Mucosa of rectum (tissue), 2 donors: ENCODE data around the gene INTS7.

Source experiments
- H3K27ac ChIP-seq, 2 donors: one replicate each; pipeline ENCODE4 v1.7.0; 2013; ENCODE audit warnings: inconsistent platforms in 2 of 2, low read depth in 2 of 2, low read length in 2 of 2
- H3K27me3 ChIP-seq, 2 donors: one replicate each; pipeline ENCODE4 v1.7.0; 2013; ENCODE audit warnings: low read length in 2 of 2; ENCODE audit not compliant: control insufficient read depth in 2 of 2, insufficient read depth in 2 of 2
- H3K36me3 ChIP-seq, 2 donors: one replicate each; pipeline ENCODE4 v1.7.0; 2013; ENCODE audit warnings: low read length in 2 of 2; ENCODE audit not compliant: control insufficient read depth in 2 of 2, insufficient read depth in 2 of 2
- H3K4me1 ChIP-seq, 2 donors: one replicate each; pipeline ENCODE4 v1.7.0; 2013; ENCODE audit warnings: low read length in 2 of 2, mild to moderate bottlenecking in 1 of 2; ENCODE audit not compliant: control insufficient read depth in 2 of 2, insufficient read depth in 2 of 2
- H3K4me3 ChIP-seq, 2 donors: one replicate each; pipeline ENCODE4 v1.7.0; 2013; ENCODE audit warnings: low read length in 2 of 2
- H3K9ac ChIP-seq, 2 donors: one replicate each; pipeline ENCODE4 v1.7.0; 2013; ENCODE audit warnings: low read length in 2 of 2, low read depth in 1 of 2, mild to moderate bottlenecking in 1 of 2
- H3K9me3 ChIP-seq, 2 donors: one replicate each; pipeline ENCODE4 v1.7.0; 2013; ENCODE audit warnings: low read length in 2 of 2; ENCODE audit not compliant: control insufficient read depth in 2 of 2
- donor health status: healthy.
- donor health status: Normal muscosa, but diverticular disease.

The INTS7 gene

GRCh38 chr1:211910113-211910884 is 125.1 kb downstream of the INTS7 start:
- peaks cover 0 to 2% of the 10 kb centered on the region in 2 donors for H3K27me3 ChIP-seq
- no peaks in the 10 kb centered on the region for H3K9me3 ChIP-seq
- no peak overlapping the region for H3K9ac ChIP-seq
- H3K4me3 ChIP-seq: no peak overlapping the region
- H3K4me1 ChIP-seq: peaks cover 8 to 23% of the 10 kb centered on the region in 2 donors
- H3K36me3 ChIP-seq: no peaks in the 10 kb centered on the region
- no peak overlapping the region for H3K27ac ChIP-seq

GRCh38 chr1:211909395-211909794 is 126.0 kb downstream of the INTS7 start:
- Histone ChIP-seq H3K27me3 (peaks cover 0 to 2% of the 10 kb centered on the region in 2 donors), H3K36me3 (no peaks in the 10 kb centered on the region), H3K9ac (no peak overlapping the region), H3K4me3 (no peak overlapping the region), H3K27ac (no peak overlapping the region), H3K4me1 (peaks cover 8 to 23% of the 10 kb centered on the region in 2 donors), H3K9me3 (no peaks in the 10 kb centered on the region)

- Histone ChIP-seq H3K27ac (no peak overlapping the region), H3K4me1 (peaks cover 8 to 23% of the 10 kb centered on the region in 2 donors), H3K9me3 (no peaks in the 10 kb centered on the region), H3K9ac (no peak overlapping the region), H3K27me3 (peaks cover 0 to 2% of the 10 kb centered on the region in 2 donors), H3K4me3 (no peak overlapping the region), H3K36me3 (no peaks in the 10 kb centered on the region)
Observed at GRCh38 chr1:211908951-211909350, 126.4 kb downstream of the INTS7 start.

GRCh38 chr1:211908453-211908852 is 126.9 kb downstream of the INTS7 start:
- H3K27me3 ChIP-seq: peaks cover 0 to 2% of the 10 kb centered on the region in 2 donors
- H3K4me1 ChIP-seq: peaks cover 8 to 26% of the 10 kb centered on the region in 2 donors
- no peak overlapping the region for H3K9ac ChIP-seq
- no peak overlapping the region for H3K27ac ChIP-seq
- H3K9me3 ChIP-seq: no peaks in the 10 kb centered on the region
- no peak overlapping the region for H3K4me3 ChIP-seq
- H3K36me3 ChIP-seq: no peaks in the 10 kb centered on the region

GRCh38 chr1:211903490-211904245 is 131.7 kb downstream of the INTS7 start:
- no peaks in the 10 kb centered on the region for H3K36me3 ChIP-seq
- no peak overlapping the region for H3K9ac ChIP-seq
- H3K4me1 ChIP-seq: peaks cover 0 to 4% of the 10 kb centered on the region in 2 donors
- H3K27ac ChIP-seq: peak overlapping the region; percentile 44 to 60
- H3K9me3 ChIP-seq: no peaks in the 10 kb centered on the region
- H3K4me3 ChIP-seq: no peak overlapping the region
- no peaks in the 10 kb centered on the region for H3K27me3 ChIP-seq

DNA sequence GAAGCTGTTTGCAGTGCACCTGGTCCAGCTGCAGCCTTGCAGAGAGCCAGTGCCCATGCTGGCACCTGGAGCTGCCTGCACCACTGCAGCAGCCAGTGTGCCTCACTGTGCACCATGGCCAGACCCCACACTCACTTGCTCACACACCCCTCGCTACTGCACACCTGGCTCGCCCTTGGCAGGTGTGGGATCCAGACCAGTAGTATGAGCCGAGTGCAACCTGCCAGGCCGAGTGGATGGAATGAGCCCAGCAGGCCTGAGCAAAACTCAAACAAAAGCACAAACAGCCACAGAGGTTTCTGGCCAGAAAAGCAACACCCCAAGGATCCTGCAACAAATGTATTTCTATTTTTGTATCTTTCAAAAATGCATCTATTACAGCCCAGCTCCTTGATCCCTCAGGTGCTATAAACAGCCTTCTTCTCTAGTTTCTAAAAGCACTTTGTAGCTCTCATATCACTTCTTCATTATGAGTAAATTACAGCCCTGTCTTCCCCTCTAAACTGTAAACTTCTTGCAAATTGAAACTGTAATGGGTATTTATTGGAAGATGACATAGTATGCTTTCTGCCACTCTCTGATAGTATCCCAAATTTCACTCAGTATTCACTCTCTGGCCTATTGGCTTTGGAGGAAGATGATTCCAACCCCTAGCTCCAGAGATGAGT is 132.6 kb downstream of the INTS7 start:
- no peak overlapping the region for H3K9ac ChIP-seq
- H3K27ac ChIP-seq: no peak overlapping the region
- no peak overlapping the region for H3K4me3 ChIP-seq
- no peaks in the 10 kb centered on the region for H3K36me3 ChIP-seq
- H3K27me3 ChIP-seq: no peaks in the 10 kb centered on the region
- H3K4me1 ChIP-seq: peaks cover 0 to 4% of the 10 kb centered on the region in 2 donors
- H3K9me3 ChIP-seq: no peaks in the 10 kb centered on the region

- no peak overlapping the region for H3K27ac ChIP-seq
- no peaks in the 10 kb centered on the region for H3K27me3 ChIP-seq
- peaks cover 0 to 4% of the 10 kb centered on the region in 2 donors for H3K4me1 ChIP-seq
- no peak overlapping the region for H3K4me3 ChIP-seq
- no peaks in the 10 kb centered on the region for H3K9me3 ChIP-seq
- no peaks in the 10 kb centered on the region for H3K36me3 ChIP-seq
- no peak overlapping the region for H3K9ac ChIP-seq
Observed at GRCh38 chr1:211901945-211902344, 133.4 kb downstream of the INTS7 start.

GRCh38 chr1:211900441-211900840 is 134.9 kb downstream of the INTS7 start:
- no peaks in the 10 kb centered on the region for H3K36me3 ChIP-seq
- H3K27me3 ChIP-seq: no peaks in the 10 kb centered on the region
- H3K9ac ChIP-seq: no peak overlapping the region
- no peaks in the 10 kb centered on the region for H3K9me3 ChIP-seq
- H3K27ac ChIP-seq: no peak overlapping the region
- H3K4me1 ChIP-seq: peaks cover 0 to 4% of the 10 kb centered on the region in 2 donors
- no peak overlapping the region for H3K4me3 ChIP-seq

DNA sequence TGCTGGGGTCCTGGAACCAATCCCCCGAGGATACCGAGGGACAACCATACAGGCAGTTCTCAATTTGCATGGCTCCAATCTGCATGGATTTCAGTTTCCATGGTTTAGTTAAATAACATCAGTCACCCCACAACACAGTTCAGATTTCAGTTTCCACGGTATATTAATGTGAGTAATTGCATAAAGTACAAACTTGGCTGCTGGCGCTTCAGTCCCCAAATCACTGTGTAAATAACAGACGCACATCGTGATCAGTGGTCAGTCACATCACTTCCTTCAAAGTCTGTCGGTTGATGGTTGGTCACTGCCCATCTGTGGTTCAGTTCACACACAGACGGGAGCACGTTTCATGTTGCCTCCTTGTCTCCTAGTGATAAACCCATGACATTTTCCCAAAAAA is 138.4 kb downstream of the INTS7 start:
- Histone ChIP-seq H3K4me3 (no peak overlapping the region), H3K27me3 (no peaks in the 10 kb centered on the region), H3K36me3 (no peaks in the 10 kb centered on the region), H3K4me1 (no peaks in the 10 kb centered on the region), H3K9ac (no peak overlapping the region), H3K27ac (no peak overlapping the region), H3K9me3 (no peaks in the 10 kb centered on the region)
